HG03095 (cell line): ENCODE results near the gene RNF13.
"Not testable (repeated sequence)": the region's sequence is repeated elsewhere in the genome, so short reads cannot be mapped to it uniquely, and the experiment has no call there.

Source experiments
- ATAC-seq: cut with Tn5 transposase; IDR thresholded peaks from one replicate; pipeline ENCODE4 v1.9.1; 2021; ENCODE audit warnings: moderate library complexity; ENCODE audit not compliant: unreplicated experiment

The RNF13 gene

DNA sequence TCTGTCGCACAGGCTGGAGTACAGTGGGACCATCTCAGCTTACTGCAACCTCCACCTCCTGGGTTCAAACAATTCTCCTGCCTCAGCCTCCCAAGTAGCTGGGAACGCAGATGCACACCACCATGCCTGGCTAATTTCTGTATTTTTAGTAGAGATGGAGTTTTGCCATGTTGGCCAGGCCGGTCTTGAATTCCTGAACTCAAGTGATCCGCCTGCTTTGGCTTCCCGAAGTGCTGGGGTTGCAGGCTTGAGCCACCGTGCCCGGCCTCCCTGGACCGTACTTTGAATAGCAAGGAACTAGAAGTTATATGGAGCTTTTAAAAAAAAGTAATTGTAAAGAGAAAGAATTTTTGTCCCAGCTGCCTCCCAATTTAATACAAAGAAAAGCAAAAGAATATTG is 12.3 kb upstream of the RNF13 start:
- ATAC-seq, result no peak

DNA sequence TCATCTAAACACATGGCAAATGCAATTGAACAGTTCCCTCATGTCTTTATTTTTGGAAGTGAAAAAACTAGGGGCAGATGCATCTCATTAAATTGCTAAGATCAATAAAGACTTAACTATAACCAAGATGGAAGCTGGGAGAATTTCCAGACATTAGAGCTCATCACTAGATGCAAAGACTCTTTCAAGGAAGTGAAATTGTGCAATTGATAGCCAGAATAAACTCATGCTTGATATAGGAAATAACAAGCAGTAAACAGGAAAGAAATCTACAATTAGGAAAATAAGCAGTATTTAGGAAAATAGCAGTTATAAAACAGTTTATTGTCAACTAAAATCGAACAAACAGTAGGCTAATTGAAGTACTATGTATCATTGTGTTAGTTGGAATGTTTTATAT is 11.8 kb upstream of the RNF13 start:
- ATAC-seq, result no peak

GRCh38 chr3:149801639-149802038 is 11.4 kb upstream of the RNF13 start:
- no peak for ATAC-seq

- ATAC-seq, result no peak
Measured at GRCh38 chr3:149806171-149806778, 6.7 kb upstream of the RNF13 start.

- no peak for ATAC-seq
Measured at GRCh38 chr3:149808209-149808829, 4.7 kb upstream of the RNF13 start.

DNA sequence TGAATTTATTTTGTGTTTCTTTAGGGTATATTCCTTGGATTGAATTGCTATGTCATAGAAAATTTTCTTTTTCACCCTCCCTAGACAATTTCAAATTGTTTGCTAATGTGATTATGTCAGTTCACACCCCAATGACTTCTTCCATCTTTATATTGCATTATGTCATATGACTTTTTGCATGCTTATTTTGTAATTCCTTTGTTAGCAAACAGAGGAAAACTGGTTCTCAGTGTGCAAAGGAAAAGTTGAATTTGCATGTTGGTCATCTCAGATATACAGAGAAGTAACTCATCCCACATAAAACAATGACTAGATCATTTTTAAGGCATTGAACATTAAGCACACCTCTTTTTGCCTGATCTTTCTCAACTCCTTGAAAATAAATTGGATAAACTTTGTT is 3.3 kb upstream of the RNF13 start:
- no peak for ATAC-seq

DNA sequence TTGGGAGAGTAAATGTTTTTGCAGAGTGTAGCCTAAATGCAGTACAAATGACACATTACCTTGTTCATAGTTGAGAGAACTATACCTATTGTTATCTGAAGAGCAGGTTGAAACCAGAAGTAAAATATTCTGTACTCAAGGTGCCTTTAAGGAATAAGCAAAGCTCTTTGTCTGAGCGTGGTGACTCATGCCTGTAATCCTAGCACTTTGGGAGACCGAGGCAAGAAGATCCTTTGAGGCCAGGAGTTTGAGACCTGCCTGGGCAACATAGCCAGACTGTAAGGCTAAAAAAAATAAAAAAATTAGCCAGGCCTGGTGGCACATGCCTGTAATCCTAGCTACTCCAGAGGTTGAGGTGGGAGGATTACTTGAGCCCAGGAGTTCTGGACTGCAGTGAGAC is 2.2 kb upstream of the RNF13 start:
- no peak for ATAC-seq

DNA sequence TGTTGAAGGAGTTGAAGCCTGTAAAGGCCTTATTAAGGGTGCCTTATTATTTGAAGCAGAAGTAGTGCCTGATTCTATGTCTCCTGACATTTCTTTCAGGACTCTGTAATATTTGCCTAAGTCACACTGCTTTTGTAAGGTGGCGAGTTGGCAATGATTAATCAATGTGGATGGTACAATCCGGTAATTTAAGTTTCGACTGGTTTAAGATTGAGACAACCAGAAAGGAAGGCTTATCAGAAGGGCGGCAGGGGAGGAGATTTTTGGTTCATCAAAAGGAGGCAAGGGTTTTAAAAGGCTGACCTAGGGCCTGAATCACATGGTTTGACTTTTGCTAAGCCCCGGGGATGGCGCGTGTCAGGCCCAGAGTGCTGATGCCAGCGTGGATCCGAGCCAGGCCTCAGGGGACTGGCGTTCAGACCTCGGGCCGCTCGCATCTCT is 830 bp upstream of the RNF13 start:
- no peak for ATAC-seq

GRCh38 chr3:149813367-149814281 is 609 bp downstream of the RNF13 start:
- peak; percentile 21 for ATAC-seq

- ATAC-seq, result no peak
Measured at GRCh38 chr3:149815321-149815720, 2.3 kb downstream of the RNF13 start.

GRCh38 chr3:149815728-149816127 is 2.7 kb downstream of the RNF13 start:
- no peak for ATAC-seq

DNA sequence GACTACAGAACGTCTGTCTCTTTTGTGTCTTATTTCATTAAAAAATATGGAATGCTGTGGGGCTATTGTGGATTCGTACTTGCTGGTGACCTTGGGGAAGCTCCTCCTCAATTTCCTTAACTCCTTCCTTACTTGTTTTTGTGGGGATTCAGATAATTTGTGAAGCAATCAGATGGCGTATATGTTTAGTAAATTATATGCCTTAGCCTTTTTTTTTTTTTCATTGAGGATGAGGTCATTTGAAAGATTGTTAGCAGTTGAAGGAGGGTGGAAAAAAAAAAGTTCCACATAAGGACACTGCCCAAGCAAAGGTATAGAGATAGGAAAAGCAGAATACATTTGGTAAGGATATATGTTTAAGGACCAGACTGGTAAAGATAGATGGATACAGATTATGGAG is 3.3 kb downstream of the RNF13 start:
- ATAC-seq, result no peak

GRCh38 chr3:149816986-149817385 is 4.0 kb downstream of the RNF13 start:
- ATAC-seq, result no peak

- ATAC-seq, result no peak
Measured at GRCh38 chr3:149819432-149819831, 6.4 kb downstream of the RNF13 start.

GRCh38 chr3:149820183-149820582 is 7.2 kb downstream of the RNF13 start:
- no peak for ATAC-seq

GRCh38 chr3:149826636-149827035 is 13.6 kb downstream of the RNF13 start:
- ATAC-seq, result no peak

DNA sequence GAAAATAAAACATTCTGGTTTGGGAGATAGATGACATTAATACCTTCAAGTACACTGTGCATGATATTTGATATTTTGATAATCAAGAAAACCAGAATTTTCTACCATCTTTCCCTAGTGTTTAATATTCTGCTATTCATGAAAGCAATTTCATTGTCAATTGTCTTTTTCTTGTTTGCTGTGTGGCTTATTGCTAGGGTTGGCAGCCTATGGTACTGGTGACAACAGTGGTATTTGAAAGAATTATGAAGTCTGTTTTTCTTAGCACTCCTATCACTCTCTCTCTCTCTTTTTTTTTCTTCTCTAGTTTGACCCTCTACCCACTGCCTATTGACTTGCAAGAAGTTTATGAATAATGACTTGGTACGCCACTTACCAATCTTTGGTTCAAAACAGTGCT is 15.4 kb downstream of the RNF13 start:
- no peak for ATAC-seq

DNA sequence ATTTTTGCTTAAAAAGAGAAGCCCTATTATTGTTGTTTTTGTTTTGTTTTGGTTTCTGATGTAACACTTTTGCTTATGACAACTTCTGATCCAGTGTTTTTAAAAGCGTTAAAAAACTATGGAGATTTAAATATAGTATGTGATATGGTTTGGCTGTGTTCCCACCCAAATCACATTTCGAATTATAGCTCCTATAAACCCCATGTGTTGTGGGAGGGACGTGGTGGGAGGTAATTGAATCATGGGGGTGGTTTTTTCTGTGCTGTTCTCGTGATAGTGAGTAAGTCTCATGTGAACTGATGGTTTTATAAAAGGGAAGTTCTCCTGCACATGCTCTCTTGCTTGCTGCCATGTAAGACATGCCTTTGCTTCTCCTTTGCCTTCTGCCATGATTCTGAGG is 16.6 kb downstream of the RNF13 start:
- not testable (repeated sequence) for ATAC-seq

DNA sequence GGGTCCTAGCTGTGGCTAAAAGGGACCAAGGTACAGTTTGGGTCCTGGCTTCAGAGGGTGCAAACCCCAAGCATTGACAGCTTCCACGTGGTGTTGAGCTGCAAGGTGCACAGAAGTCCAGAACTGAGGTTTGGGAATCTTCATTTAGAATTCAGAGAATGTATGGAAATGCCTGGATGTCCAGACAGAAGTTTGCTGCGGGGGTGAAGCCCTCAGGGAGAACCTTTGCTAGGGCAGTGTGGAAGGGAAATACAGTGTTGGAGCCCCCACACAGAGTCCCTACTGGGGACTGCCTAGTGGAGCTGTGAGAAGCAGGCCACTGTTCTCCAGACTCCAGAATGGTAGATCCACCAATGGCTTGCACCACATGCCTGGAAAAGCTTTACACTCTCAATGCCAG is 17.9 kb downstream of the RNF13 start:
- ATAC-seq, result no peak

GRCh38 chr3:149831321-149831720 is 18.3 kb downstream of the RNF13 start:
- ATAC-seq, result no peak

GRCh38 chr3:149832086-149832485 is 19.1 kb downstream of the RNF13 start:
- ATAC-seq, result no peak

- no peak for ATAC-seq
Measured at GRCh38 chr3:149833241-149833640, 20.2 kb downstream of the RNF13 start.
